Urothelium cell line (cell line): ENCODE data around the gene CCR9.

ENCODE experiments used
- DNase-seq: peaks from one replicate; pipeline ENCODE4 v3.0.0; 2011; ENCODE audit warnings: low spot score, mixed read lengths
- FAIRE-seq: peaks from 2 replicates; lab custom pipeline; 2011; peaks lifted over from hg19 to GRCh38; lab: Jason Lieb, UNC

The CCR9 gene

DNA sequence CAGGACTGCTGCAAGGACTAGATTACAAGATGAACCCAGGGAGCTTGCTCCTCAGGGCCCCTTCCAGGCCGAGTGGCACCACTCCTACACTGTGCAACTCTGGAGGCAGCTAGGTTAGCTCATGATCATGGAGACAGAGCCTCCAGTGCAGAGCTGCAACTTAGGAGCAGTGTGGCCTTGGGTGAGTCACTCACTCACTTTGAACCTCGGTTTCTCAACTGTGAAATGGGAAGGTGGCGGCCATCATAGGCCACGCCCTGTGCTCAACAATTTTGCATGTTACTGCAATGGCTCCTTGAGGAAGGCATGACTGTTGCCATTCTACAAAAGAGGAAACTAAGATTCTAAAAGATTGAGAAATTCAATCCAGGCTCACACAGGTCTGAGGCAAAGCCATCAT lies 45.8 kb downstream of the CCR9 start:
- DNase-seq, result no peak
- FAIRE-seq, result no peak

DNA sequence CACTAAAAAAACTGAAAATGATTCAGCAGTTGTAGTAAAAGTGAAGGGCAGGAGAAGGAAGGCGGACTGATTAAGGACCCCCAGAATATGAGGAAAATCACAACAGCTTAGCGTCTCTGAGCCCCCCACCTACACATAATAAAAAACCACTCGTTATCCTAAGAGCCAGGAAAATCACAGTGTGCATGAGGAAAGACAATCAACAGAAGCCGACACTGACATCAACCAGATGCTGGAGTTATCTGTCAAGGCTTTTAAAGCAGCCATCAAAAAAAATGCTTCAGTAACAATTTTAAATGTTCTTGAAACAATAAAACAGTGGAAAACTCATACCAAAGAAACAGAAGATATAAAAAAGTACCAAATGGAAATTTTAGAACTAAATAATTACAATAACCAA lies 47.2 kb downstream of the CCR9 start:
- DNase-seq (no peak), FAIRE-seq (no peak)

DNA sequence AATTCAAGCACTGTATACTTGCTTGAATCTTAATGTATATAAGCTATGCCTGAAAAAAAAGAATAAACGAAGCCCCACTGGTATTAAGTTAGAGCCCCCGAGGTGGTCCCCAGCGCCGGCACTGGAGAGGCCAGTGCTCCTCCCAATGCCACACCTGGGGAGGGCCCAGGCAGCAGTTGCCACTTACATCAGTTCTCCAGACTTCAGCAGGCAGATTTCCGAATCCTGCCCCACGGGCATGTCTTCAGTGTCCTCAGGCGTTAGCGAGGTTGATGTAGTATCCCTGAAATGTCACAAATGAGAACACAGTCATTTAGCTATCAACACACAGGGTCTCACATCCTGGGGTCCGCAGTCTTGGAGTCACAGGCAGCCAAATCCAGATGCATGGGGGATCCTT lies 49.9 kb downstream of the CCR9 start:
- FAIRE-seq, result no peak
- DNase-seq, result no peak

DNA sequence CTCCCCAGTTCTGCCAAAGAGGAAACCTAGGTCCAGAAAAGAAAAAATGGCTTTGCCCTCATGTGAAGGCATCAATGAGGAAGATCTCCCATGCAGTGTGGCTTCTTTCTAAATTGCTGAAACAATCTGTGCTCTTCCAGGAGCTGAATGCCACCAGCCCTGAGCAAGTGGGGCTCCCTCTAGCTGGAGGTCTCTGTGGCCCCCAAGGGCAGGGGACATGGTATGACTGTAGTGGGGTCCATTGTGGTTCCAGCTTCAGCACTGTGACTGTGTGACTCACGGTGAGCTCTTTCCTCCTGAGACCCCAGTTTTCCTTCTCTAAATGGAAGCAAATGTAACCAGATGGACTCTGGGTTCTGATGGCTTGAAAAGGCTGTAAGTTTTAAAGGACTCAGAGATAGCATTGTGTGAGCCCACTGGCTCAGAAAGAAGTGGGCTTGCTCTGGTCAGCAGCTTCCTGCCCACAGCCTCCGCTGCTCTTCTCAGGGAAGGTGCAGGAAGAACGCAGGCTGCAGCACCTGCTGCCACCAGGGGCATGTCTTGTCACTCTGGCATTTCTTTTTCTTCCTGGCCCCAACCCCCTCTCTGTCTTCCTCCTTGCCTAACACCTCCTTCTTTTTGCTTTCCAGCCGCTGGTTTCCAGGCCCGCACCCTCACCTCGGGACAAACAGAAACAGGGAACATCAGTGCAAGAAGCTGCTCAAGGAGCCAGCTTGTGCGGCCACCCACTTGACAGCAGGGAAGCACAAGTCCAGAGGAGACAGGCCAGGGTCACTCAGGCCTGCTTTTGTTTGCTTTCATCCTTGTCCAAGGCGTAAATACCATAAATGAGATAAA lies 51.1 kb downstream of the CCR9 start:
- FAIRE-seq, result no peak
- no peak for DNase-seq

DNA sequence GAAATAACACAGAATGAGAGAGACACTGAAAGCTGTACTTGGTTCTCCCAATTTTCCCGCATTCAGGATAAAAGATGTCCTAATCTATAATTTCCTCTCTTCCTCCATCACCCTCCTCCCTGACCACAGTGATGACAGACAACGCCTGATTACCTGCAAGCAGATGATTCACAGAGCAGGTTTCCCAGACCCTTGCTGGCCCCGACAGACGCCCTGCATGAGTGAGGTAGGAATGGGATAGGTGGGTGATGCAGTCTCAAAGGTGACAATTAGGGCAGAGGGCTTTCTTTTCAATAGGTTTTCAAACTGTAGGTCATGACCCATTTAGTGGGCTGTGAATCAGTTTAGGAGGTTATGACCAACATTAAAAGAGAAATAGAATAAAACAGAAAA lies 51.7 kb downstream of the CCR9 start:
- FAIRE-seq (no peak), DNase-seq (no peak)

DNA sequence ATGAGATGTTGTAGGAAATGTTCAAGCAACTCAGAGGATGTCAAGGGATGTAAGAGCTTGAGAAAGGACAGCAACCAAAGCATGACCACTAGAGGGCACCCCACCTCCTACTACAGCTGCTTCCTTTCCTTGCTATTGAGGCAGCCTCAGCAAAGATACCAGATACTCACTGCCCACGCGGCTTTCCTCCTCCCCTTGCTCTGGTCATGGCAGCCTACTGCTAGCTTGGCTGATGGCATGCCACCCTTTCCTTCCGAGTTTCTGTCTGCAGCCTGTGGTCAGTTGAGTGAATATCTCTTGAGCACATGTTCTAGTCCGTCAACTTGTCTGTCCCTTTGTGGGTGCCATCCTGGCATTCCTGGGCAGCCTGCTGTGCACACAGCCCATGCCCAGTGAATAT lies 52.5 kb downstream of the CCR9 start:
- FAIRE-seq, result peak; percentile 40
- DNase-seq, result peak; percentile 78

DNA sequence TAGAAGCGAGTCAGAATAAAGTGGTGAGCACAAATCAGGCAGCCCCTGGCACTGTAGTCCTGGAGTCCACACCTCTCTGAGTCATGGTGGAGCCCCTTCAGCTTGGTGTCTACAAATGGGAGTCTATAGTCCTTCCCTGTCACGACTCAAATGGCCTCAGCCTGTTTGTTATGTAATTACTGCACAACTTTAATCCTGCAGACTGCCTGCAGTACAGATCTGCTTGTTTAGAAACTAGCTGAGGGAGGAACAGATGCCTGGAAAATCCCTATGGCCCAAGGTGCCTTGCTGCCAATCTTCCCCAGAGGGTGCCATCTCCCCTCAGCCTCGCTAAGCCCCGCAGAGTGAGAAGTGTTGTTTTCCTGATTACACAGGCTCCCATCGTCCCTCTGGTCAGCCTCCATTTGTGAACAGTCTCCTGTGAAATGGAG lies 53.0 kb downstream of the CCR9 start:
- no peak for DNase-seq
- no peak for FAIRE-seq

DNA sequence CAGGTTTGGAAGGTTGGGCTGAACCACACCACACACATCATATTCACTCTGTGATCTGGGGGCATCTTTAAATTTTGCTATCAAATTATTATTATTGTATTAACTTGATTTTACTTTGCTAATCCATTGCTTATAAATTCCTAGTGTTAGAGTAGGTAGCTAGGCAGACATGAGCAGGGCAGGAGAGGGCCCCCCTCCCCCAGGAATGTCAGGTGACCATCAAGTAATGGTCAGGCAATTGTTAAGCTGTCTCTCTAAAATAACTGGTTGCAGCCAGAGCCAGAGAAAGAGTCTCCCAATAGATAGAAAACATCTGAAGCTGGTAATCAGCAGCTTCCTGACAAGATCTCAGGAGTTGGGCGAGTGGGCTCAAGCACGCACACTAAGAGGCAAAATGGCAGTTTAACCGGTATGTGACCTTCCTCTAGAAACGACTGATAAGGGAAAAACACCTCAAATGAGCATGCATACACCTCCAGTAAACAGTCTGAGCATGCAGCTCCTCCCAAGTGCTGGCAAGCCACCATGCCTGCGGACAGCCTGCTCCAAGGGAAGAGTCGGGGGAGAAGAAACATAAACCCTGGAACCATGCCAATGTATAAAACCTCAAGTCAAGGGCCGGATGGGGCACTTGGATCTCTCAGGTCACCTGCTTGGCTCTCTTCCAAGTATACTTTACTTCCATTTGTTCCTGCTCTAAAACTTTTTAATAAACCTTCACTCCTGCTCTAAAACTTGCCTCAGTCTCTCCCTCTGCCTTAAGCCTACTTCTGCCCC lies 53.8 kb downstream of the CCR9 start:
- no peak for DNase-seq
- FAIRE-seq, result no peak

DNA sequence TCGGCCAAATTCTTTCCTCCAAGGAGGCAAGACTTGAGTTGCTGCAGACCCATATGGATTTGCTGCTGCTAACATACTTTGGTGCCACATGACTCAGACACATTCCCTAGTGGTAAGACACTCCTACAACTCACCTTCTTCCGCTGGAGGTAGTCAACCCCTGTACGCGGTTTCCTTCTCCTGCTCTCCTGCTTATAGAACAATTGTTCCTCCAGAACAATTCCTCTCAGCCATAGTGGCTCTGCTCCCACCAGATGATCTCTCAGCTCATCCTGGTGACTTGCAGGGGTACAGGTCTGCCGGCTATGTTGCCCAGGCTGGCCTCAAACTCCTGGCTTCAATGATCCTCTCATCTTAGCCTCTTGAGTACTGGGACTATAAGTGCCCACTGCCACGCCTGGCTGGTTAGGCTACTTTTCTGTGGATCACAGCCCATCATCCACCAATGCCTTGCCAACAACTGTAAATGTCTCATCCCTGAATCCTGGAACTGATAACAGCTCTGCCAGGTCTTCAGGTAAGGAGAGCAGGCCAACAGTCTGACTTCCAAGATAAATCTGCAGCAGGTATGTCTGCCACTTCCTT lies 54.5 kb downstream of the CCR9 start:
- FAIRE-seq, result no peak
- DNase-seq, result no peak

DNA sequence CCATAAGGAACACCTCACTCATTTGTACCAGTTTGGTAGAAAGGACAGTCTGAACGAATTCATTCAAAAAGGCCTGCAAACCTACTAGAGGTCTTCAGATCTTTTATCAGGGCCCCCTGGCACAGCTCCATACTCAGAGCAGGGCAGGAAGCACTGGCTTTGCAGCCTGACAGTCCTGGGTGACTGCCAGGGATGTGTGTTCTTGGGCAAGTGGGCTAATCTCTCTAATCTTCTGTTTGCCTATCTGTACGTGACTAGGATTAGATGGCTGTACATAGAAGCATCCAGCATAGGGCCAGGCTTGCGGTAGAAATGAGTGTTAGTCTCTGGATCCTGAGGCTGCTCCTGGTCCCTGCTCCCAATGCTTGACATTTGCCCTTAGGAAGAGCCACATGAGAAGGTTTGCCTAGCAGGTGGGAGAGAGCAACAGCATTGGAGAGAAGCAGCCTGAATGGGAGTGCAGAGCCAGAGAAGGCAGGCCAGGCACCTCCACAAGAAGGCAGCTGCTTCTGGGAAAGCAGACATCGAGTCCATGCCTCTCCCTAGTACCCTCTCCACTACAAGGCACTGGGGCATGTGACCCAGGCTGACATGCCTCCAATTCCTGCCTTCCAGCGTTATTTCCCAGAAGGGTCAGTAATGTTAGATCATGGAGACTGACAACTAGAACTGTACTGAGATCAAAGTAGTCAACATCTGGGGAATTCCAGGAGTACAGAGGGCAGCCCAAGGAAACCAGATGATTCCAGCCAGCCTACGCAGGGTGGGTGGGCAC lies 55.9 kb downstream of the CCR9 start:
- FAIRE-seq (peak; percentile 48), DNase-seq (no peak)

DNA sequence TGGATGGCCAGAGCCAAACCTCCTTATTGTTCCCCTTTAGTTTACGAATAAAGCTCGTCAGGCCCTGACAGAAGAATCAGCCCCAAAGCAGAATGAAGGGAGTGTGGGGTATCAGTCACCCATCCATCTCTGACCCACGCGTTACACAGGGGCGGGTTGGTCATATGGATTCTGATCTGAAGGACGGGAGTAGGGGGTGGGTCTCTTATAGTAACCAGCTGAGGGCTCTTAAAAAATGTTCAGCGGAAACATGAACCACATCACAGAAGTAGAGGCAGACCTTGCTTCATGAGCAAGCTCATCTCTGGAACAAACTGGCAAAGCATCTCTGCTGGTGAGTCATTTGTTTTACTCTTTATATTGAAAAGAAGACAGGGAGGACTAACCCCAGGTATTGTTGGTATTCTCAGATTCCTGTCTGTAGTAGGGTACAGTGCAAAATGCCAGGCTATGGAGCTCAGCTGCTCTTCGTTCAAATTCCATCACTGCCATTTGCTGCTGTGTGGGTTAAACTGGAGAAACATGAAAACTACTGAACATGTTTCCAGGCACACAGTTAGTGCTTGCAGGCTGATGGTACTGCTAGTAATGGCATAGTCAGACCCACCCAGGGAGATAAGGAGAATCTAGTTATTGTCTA lies 57.0 kb downstream of the CCR9 start, which contains the start of gene CXCR6:
Gene CXCR6 (plus strand): TSS at position 258 of the 640 bp plus-strand sequence. CDS start 3,018 bp downstream, outside the sequence.
- FAIRE-seq, result no peak

DNA sequence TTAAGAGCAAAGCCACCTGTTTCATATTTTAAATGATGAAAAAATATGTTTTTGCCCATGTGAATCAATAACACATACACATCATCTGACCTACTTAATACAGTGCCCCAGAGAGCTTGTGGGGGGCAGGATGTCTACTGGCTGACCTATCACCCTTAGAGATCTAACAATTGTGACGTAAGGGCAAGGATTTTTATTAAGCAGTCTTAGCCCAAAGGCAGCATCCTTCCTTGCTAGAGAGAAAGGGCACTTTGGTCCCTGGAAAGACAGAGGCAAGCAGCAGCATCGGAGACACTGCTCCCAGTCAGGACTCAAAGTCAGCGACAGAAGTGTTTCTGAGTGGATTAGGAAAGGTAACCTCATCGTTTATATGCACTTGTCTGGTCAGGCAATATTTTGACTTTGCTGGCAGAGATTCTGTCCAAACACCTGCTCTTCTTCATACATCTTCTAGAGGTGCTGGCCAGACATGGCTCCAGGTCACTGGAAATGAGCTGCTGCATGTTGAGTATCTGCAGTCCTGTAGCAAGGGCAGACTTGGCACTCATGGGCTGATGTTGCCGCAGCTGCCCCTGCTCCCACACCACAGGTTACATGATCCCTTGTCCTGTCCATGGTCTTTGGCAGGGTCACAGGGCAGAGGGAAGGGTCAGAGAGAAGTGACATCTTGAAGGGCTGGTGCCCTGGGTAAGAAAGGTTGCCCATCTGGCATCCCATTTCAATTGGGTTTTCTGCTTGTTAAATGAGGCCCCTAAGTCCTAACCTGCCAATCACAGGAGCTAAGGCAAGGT lies 58.7 kb downstream of the CCR9 start:
- no peak for FAIRE-seq

More for the DNA sequence above, 57.0 kb downstream of the CCR9 start, which contains the start of gene CXCR6:
- DNase-seq, result no peak

DNA sequence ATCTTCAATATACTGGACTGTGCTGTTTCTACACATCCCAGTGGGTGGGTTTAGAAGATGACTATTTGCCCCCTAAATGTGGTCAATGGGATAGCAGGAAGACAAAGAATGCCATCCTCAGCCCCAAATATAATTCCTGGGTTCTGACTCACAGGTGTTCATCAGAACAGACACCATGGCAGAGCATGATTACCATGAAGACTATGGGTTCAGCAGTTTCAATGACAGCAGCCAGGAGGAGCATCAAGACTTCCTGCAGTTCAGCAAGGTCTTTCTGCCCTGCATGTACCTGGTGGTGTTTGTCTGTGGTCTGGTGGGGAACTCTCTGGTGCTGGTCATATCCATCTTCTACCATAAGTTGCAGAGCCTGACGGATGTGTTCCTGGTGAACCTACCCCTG lies 60.0 kb downstream of the CCR9 start:
- DNase-seq (no peak), FAIRE-seq (no peak)

More for the DNA sequence above, 58.7 kb downstream of the CCR9 start:
- DNase-seq, result no peak

DNA sequence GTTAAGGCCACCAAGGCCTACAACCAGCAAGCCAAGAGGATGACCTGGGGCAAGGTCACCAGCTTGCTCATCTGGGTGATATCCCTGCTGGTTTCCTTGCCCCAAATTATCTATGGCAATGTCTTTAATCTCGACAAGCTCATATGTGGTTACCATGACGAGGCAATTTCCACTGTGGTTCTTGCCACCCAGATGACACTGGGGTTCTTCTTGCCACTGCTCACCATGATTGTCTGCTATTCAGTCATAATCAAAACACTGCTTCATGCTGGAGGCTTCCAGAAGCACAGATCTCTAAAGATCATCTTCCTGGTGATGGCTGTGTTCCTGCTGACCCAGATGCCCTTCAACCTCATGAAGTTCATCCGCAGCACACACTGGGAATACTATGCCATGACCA lies 60.5 kb downstream of the CCR9 start:
- FAIRE-seq, result no peak
- no peak for DNase-seq

DNA sequence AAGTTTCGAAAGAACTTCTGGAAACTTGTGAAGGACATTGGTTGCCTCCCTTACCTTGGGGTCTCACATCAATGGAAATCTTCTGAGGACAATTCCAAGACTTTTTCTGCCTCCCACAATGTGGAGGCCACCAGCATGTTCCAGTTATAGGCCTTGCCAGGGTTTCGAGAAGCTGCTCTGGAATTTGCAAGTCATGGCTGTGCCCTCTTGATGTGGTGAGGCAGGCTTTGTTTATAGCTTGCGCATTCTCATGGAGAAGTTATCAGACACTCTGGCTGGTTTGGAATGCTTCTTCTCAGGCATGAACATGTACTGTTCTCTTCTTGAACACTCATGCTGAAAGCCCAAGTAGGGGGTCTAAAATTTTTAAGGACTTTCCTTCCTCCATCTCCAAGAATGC lies 61.0 kb downstream of the CCR9 start:
- DNase-seq (no peak), FAIRE-seq (no peak)

DNA sequence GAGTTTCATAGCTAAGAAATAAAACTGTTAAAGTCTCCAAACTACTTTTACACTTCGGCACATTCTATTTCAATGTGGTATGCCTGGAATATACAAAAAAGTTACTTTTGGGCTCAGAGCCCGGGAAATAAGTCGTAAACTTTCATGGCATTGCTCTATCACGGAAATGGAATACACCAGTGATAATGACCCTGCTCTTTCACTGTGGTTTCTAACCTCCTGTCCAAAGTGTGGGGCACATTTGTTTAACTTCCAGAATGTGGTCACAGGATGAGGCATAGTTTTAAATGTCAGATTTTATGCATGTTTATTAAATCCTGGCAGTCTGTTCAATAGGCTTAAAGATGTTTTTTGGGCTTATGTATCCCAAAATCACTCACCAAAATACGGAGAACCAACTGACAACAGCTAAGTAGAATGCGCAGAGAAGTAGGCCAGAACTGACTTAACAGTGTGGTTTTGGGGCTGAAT lies 62.0 kb downstream of the CCR9 start:
- FAIRE-seq (no peak), DNase-seq (no peak)

DNA sequence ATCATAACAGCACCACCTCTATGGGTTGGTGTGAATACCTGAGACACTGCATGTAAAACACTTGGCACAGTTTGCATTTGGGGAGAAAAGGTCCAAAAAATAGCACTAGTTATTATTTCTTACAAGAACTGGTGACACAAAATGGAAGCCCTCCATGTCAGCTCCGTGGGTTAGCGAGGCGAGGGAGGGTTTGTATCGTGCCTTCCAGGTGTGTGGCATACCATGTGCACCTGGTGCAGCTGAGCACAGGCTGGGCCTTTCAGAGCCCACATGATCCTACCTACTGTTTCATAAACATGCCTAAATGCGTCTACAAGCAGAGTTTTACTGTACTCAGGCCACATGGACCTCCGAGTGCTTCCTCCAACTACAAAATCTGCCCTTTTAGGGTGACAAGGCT lies 62.5 kb downstream of the CCR9 start:
- DNase-seq (no peak), FAIRE-seq (no peak)

DNA sequence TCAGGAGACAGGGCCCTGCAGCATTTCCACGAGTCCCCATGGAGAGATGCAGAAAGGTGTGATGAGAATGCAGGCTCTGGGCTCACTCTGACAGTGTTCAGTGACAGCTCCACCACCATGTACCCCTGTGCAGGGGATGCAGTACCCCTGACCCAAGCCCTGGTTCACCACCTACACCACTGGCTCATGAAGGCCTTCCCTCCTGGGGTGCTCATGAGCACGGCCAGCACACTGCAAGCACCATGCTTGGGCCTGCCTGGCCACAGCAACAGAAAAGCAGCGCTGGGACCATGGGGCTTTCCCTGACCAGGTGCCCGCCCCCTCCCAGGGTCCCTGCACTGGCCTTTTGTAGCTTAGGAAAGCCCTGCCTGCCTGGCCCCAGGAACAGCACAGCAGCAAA lies 63.1 kb downstream of the CCR9 start:
- no peak for FAIRE-seq
- DNase-seq, result no peak

DNA sequence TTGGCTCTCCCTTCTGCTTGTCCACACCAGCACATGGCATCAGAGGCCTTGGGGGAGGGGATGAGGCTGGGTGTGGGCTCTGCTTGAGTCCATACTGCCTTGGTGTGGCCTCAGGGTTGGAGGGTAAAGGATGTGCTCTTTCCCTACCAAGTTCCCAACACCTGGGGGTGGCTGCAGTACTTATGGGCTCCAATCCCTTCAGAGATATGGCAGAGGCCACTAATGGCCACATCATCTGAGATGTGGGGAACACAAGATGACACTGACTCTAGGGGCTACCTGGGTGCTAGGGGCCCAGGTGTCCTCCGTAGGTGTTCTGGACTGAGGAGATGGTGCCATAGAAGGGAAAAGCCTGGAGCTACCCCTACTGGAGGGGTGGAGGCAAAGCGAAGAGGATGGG lies 63.8 kb downstream of the CCR9 start:
- DNase-seq (no peak), FAIRE-seq (no peak)
